Bronchial epithelial cell (primary cell): ENCODE results near the gene RBBP6. TPM values are rescaled to one million over a fixed set of nuclear protein-coding genes. Genes with fewer than 3 reads are reported as not detected.

Experiments
- DNase-seq: peaks from one replicate; pipeline ENCODE4 v3.0.0-alpha.2; 2010; ENCODE audit warnings: low read depth
- FAIRE-seq: peaks from 2 replicates; lab custom pipeline; 2011; peaks lifted over from hg19 to GRCh38; lab: Jason Lieb, UNC
- H3K27me3 ChIP-seq: 2 replicates; pipeline ENCODE4 v1.5.1; 2011; ENCODE audit warnings: low read length; ENCODE audit not compliant: control insufficient read depth, insufficient read depth
- H3K36me3 ChIP-seq: 2 replicates; pipeline ENCODE4 v1.5.1; 2011; ENCODE audit warnings: low read length; ENCODE audit not compliant: control insufficient read depth, insufficient read depth
- H3K4me3 ChIP-seq: 2 replicates; pipeline ENCODE4 v1.5.1; 2011; ENCODE audit warnings: mild to moderate bottlenecking, low read depth, low read length, control low read depth
- total RNA-seq: library from RNA; depleted of rRNA; stranded (reverse); fragments of >200 nt; gene quantifications from 2 replicates; pipeline ENCODE4 v1.2.1, GENCODE V29; 2014
- TF ChIP-seq, protein P1 (sequence below): IDR thresholded peaks from 2 replicates; pipeline ENCODE4 v1.5.1; 2011; ENCODE audit warnings: mild to moderate bottlenecking, moderate library complexity, low read length, control low read depth, inconsistent platforms; ENCODE audit not compliant: insufficient read depth, severe bottlenecking

The RBBP6 gene
- total RNA-seq, 1 donor from 2014 or later = 11.1 TPM

DNA sequence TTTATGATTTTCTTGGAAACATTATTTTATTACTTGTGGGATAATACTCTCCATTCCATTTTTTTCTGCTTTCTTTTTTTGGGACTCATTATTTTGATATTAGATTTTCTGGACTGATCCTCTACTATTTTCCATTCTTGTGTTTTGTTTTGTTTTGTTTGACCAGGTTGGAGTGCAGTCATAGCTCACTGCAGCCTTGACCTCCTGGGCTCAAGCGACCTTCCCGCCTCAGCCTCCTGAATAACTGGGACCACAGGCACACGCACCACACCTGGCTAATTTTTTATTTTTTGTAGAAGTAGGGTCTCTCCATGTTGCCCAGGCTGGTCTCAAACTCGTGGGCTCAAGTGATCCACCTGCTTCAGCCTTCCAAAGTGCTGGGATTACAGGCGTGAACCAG, 44.1 kb downstream of the RBBP6 start:
- no peak for FAIRE-seq
- no peak overlapping the region for H3K4me3 ChIP-seq
- no peak for DNase-seq
- H3K27me3 ChIP-seq = no peaks in the 10 kb centered on the region
- TF ChIP-seq, protein P1, sequence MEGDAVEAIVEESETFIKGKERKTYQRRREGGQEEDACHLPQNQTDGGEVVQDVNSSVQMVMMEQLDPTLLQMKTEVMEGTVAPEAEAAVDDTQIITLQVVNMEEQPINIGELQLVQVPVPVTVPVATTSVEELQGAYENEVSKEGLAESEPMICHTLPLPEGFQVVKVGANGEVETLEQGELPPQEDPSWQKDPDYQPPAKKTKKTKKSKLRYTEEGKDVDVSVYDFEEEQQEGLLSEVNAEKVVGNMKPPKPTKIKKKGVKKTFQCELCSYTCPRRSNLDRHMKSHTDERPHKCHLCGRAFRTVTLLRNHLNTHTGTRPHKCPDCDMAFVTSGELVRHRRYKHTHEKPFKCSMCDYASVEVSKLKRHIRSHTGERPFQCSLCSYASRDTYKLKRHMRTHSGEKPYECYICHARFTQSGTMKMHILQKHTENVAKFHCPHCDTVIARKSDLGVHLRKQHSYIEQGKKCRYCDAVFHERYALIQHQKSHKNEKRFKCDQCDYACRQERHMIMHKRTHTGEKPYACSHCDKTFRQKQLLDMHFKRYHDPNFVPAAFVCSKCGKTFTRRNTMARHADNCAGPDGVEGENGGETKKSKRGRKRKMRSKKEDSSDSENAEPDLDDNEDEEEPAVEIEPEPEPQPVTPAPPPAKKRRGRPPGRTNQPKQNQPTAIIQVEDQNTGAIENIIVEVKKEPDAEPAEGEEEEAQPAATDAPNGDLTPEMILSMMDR = no peak
- no peaks in the 10 kb centered on the region for H3K36me3 ChIP-seq

DNA sequence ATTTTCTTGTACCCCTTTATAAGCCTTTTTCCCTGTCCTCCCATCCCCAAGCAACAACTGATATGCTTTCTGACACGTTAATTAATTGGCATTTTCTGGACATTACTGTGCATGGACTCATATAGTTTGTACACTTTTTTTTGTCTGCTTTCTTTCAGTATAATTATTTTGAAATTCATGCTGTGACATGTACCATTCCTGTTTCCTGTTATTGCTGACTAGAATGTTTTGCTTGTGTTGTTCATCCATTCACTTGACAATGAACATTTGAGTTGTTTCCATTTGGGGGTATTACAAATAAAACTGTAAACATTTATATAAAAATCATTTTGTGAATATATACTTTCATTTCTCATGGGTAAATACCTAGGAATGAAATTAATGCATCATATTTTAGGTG, 50.6 kb downstream of the RBBP6 start:
- no peaks in the 10 kb centered on the region for H3K27me3 ChIP-seq
- no peak overlapping the region for H3K4me3 ChIP-seq
- FAIRE-seq (no peak), DNase-seq (peak; percentile 70)
- no peaks in the 10 kb centered on the region for H3K36me3 ChIP-seq
- TF ChIP-seq, protein P1 = no peak

DNA sequence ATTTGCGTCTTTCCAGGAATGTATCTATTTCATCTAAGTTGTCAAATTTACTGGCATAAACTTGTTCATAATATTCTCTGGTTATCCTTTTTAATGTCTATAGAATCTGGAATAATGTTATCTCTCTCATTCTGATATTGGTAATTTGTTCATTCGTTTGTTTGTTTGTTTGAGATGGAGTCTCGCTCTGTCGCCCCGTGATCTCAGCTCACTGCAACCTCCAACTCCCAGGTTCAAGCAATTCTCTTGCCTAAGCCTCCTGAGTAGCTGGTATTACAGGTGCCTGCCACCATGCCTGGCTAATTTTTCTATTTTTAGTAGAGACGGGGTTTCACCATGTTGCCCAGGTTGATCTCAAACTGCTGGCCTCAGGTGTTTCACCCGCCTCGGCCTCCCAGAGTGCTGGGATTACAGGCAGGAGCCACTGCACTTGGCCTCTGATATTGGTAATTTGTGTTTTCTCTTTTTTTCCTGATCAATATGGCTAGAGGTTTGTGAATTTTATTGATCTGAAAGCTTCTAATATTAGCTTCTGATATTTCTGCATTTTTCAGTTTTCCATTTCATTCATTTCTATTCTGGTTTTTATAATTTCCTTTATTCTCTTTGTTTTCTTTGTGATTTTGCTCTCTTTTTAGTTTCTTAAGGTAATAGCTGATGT, 59.5 kb downstream of the RBBP6 start:
- TF ChIP-seq, protein P1 = no peak
- H3K27me3 ChIP-seq = no peaks in the 10 kb centered on the region
- no peaks in the 10 kb centered on the region for H3K36me3 ChIP-seq
- no peak overlapping the region for H3K4me3 ChIP-seq
- no peak for FAIRE-seq
- DNase-seq = no peak

DNA sequence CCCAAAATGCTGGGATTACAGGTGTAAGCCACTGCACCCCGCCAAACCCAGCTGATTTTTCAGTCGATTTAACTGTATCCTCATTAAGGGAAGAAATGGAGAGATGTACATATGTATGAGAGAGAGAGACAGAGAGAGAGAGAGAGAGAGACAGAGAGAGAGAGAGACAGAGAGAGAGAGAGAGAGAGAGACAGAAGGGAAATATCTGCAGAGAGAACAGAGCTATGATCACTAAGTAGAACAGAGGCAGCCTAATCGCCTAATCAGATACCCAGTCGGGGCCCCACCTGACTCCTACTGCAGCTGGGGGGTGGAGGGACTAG, 70.0 kb downstream of the RBBP6 start:
- Histone ChIP-seq H3K36me3 (no peaks in the 10 kb centered on the region), H3K4me3 (no peak overlapping the region), H3K27me3 (peaks cover 11% of the 10 kb centered on the region)
- FAIRE-seq (no peak), DNase-seq (no peak)
- TF ChIP-seq, protein P1 = no peak

DNA sequence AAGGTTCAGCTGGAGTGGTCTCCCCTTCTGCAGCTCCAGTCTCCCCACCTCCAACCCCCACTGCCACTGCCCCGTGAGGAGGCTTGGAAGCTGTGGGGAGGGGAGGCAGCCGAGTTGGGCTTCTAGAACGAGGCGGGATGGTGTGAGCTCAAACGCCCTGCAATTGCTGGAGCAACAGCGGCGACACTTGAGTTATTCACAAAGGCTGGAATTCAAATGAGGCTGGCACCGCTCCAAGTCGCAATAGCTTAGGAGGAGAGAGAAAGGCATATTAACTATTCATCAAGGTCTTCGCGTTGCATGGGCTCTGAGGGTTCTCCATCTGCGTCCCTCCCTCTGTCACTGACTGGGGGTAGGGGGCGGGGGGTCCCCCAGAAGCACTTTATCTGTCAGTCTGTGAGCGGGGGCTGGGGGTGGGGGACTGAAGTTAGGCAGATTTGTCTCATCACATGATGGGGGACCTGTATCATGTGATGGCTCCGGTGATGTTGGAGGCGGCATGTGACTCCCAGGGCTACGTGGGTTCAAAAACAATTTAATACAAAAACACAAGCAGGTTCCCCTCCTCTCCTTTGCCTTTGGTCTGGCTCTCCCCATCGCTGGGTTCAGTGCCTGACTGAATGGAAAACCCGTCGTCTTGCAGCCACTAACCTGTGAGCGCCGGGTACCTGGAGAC, 70.5 kb downstream of the RBBP6 start:
- FAIRE-seq = no peak
- H3K36me3 ChIP-seq = no peaks in the 10 kb centered on the region
- H3K27me3 ChIP-seq = peaks cover 11% of the 10 kb centered on the region
- TF ChIP-seq, protein P1 = no peak
- DNase-seq = peak; percentile 41
- H3K4me3 ChIP-seq = no peak overlapping the region

DNA sequence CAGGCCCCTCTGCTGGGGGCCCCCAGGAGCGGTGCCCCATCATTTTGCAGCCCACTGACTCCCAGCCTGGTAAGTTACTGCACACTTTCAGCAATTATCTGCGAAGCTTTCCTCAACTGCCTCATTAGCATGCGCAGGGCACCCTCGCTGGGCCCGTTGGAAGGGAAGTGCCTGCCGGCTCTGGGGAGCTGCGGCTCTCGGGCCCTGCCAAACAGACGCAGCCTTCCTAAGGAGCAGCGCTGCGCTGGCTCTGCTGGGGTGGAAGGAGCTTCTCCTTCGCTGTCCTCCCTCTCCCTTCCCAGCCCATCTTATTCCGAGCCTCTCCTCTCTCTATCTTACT, 71.0 kb downstream of the RBBP6 start:
- TF ChIP-seq, protein P1 = no peak
- Histone ChIP-seq H3K36me3 (no peaks in the 10 kb centered on the region), H3K4me3 (peak overlapping the region; percentile 6), H3K27me3 (peaks cover 11% of the 10 kb centered on the region)
- FAIRE-seq (no peak), DNase-seq (peak; percentile 12)
